ENCODE measurements around the gene PADI3. TPM values are rescaled to one million over a fixed set of nuclear protein-coding genes. Genes with fewer than 3 reads are reported as not detected.

The PADI3 gene
- total and polyA plus RNA-seq, 4 donors = 0.13 TPM; not detected in 3

DNA sequence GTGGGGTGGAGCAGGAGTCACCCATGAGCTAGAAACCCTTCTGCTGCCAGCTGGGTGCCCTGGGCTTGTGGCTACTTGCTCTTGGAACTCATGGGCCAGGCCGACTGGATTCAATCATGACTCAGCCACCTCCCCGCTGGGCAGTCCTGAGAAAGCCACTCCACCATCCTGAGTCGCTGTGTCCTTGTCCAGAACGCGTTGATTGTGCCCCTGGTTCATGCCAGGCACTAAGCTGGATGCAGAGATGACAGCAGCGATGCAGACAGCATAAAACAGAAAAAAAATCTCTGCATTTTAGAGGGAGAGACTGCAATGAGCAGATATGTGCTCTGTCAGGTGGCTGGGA lies 33.4 kb upstream of the PADI3 start:
- Histone ChIP-seq H3K36me3 (ENCODE audit: control insufficient read depth in 4 of 4, insufficient read depth in 4 of 4, low read length in 4 of 4) (no peaks in the 10 kb centered on the region), H3K9me3 (ENCODE audit: control insufficient read depth in 4 of 4, insufficient read depth in 3 of 4, low read length in 3 of 4) (no peaks in the 10 kb centered on the region), H3K4me1 (ENCODE audit: control insufficient read depth in 5 of 5, insufficient read depth in 5 of 5, low read length in 5 of 5) (peaks cover 0 to 15% (median 12%) of the 10 kb centered on the region in 5 donors), H3K27me3 (ENCODE audit: control insufficient read depth in 3 of 3, insufficient read depth in 3 of 3, low read length in 2 of 3) (no peaks in the 10 kb centered on the region), H3K4me3 (no peak overlapping the region), H3K9ac (ENCODE audit: insufficient read depth in 1 of 2, low read length in 2 of 2) (no peak overlapping the region), H3K27ac (ENCODE audit: low read depth in 1 of 2, low read length in 1 of 2) (no peak overlapping the region)
- DNase-seq (no peak), ATAC-seq (ENCODE audit: insufficient read depth, low FRiP score) (no peak)
- TF ChIP-seq, protein P1, sequence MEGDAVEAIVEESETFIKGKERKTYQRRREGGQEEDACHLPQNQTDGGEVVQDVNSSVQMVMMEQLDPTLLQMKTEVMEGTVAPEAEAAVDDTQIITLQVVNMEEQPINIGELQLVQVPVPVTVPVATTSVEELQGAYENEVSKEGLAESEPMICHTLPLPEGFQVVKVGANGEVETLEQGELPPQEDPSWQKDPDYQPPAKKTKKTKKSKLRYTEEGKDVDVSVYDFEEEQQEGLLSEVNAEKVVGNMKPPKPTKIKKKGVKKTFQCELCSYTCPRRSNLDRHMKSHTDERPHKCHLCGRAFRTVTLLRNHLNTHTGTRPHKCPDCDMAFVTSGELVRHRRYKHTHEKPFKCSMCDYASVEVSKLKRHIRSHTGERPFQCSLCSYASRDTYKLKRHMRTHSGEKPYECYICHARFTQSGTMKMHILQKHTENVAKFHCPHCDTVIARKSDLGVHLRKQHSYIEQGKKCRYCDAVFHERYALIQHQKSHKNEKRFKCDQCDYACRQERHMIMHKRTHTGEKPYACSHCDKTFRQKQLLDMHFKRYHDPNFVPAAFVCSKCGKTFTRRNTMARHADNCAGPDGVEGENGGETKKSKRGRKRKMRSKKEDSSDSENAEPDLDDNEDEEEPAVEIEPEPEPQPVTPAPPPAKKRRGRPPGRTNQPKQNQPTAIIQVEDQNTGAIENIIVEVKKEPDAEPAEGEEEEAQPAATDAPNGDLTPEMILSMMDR (IDR thresholded peaks at IDR 0.05; ENCODE audit: control extremely low read depth, extremely low read depth) = no peak
- 83 to 88% methylated on average over 6 of the region's 6 CpGs for WGBS, 2 donors

DNA sequence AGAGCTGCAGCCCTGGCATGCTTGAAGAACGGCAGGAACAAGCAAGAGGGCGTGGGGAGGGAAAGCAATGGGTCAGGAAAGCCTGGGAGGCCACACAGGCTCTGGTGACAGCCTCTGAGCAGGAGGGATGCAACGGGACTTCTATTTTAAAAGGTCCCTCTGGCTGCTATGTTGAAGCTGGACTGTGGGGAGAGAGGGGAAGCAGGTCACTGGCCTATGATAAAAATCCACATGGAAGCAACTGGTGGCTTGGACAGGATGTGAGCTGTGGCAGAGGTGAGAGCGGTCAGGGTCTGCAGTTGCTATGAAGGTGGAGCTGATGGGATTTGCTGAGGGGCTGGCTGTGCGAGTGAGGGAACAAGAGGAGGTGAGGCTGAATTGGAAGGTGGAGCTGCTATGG lies 32.8 kb upstream of the PADI3 start:
- DNase-seq (no peak), ATAC-seq (ENCODE audit: insufficient read depth, low FRiP score) (no peak)
- TF ChIP-seq, protein P1 (IDR thresholded peaks at IDR 0.05; ENCODE audit: control extremely low read depth, extremely low read depth) = no peak
- WGBS, 2 donors = 60 to 67% methylated on average over 5 of the region's 5 CpGs
- Histone ChIP-seq H3K9ac (ENCODE audit: insufficient read depth in 1 of 2, low read length in 2 of 2) (no peak overlapping the region), H3K27me3 (ENCODE audit: control insufficient read depth in 3 of 3, insufficient read depth in 3 of 3, low read length in 2 of 3) (no peaks in the 10 kb centered on the region), H3K9me3 (ENCODE audit: control insufficient read depth in 4 of 4, insufficient read depth in 3 of 4, low read length in 3 of 4) (no peaks in the 10 kb centered on the region), H3K4me1 (ENCODE audit: control insufficient read depth in 5 of 5, insufficient read depth in 5 of 5, low read length in 5 of 5) (peaks cover 0 to 15% (median 12%) of the 10 kb centered on the region in 5 donors), H3K36me3 (ENCODE audit: control insufficient read depth in 4 of 4, insufficient read depth in 4 of 4, low read length in 4 of 4) (no peaks in the 10 kb centered on the region), H3K27ac (ENCODE audit: low read depth in 1 of 2, low read length in 1 of 2) (no peak overlapping the region), H3K4me3 (no peak overlapping the region)

DNA sequence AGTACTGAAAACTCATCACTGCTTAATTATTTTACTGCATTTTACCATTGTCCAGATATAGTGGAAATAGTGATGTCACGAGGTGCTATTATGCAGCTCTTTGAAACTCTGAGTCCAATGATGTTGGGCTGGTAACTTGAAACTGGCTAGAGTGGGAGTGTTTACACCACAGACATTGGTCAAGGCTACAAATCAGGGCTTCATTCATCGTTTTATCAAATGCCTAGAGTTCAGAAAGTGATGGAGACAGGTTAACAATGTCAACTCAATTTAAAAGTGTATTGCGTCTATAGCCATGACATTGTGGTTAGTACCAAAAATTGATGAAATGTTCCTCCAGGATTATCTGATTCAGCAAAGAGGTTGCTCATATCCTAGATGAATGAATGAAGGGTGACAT lies 31.3 kb upstream of the PADI3 start:
- TF ChIP-seq, protein P1 (IDR thresholded peaks at IDR 0.05; ENCODE audit: control extremely low read depth, extremely low read depth) = no peak
- H3K4me3 ChIP-seq = no peak overlapping the region
- ATAC-seq (ENCODE audit: insufficient read depth, low FRiP score) (no peak), DNase-seq (no peak)
- peaks cover 0 to 3% (median 0%) of the 10 kb centered on the region in 4 donors for H3K9me3 ChIP-seq (ENCODE audit: control insufficient read depth in 4 of 4, insufficient read depth in 3 of 4, low read length in 3 of 4)
- H3K27me3 ChIP-seq (ENCODE audit: control insufficient read depth in 3 of 3, insufficient read depth in 3 of 3, low read length in 2 of 3) = no peaks in the 10 kb centered on the region
- H3K9ac ChIP-seq (ENCODE audit: insufficient read depth in 1 of 2, low read length in 2 of 2) = no peak overlapping the region
- peaks cover 0 to 10% (median 3%) of the 10 kb centered on the region in 5 donors for H3K4me1 ChIP-seq (ENCODE audit: control insufficient read depth in 5 of 5, insufficient read depth in 5 of 5, low read length in 5 of 5)
- H3K27ac ChIP-seq (ENCODE audit: low read depth in 1 of 2, low read length in 1 of 2) = no peak overlapping the region
- WGBS, 2 donors = 79 to 83% methylated on average over 3 of the region's 3 CpGs
- H3K36me3 ChIP-seq (ENCODE audit: control insufficient read depth in 4 of 4, insufficient read depth in 4 of 4, low read length in 4 of 4) = no peaks in the 10 kb centered on the region

GRCh38 chr1:17218939-17219338 lies 30.0 kb upstream of the PADI3 start:
- TF ChIP-seq, protein P1 (IDR thresholded peaks at IDR 0.05; ENCODE audit: control extremely low read depth, extremely low read depth) = no peak
- Histone ChIP-seq H3K4me3 (no peak overlapping the region), H3K9ac (ENCODE audit: insufficient read depth in 1 of 2, low read length in 2 of 2) (no peak overlapping the region), H3K36me3 (ENCODE audit: control insufficient read depth in 4 of 4, insufficient read depth in 4 of 4, low read length in 4 of 4) (no peaks in the 10 kb centered on the region), H3K27ac (ENCODE audit: low read depth in 1 of 2, low read length in 1 of 2) (no peak overlapping the region), H3K27me3 (ENCODE audit: control insufficient read depth in 3 of 3, insufficient read depth in 3 of 3, low read length in 2 of 3) (no peaks in the 10 kb centered on the region), H3K9me3 (ENCODE audit: control insufficient read depth in 4 of 4, insufficient read depth in 3 of 4, low read length in 3 of 4) (peaks cover 0 to 5% (median 0%) of the 10 kb centered on the region in 4 donors), H3K4me1 (ENCODE audit: control insufficient read depth in 5 of 5, insufficient read depth in 5 of 5, low read length in 5 of 5) (no peaks in the 10 kb centered on the region)
- DNase-seq = no peak
- no peak for ATAC-seq (ENCODE audit: insufficient read depth, low FRiP score)
- 71 to 74% methylated on average over 7 of the region's 7 CpGs for WGBS, 2 donors

Data from lung (tissue), 12 donors.